ENCODE data around the gene PKNOX1. TPM values are rescaled to one million over a fixed set of nuclear protein-coding genes. Genes with fewer than 3 reads are reported as not detected.
"Not testable (repeated sequence)": the region's sequence is repeated elsewhere in the genome, so short reads cannot be mapped to it uniquely, and the experiment has no call there.

PKNOX1 gene
- total and polyA plus RNA-seq, 2 of the 13 experiments (the other 11 are each of a cell fraction or from before 2014, with no cell fraction given), result 7.9 to 16.2 TPM

- 91% methylated on average over 4 of the region's 5 CpGs for WGBS (ENCODE audit: low lambda C conversion rate)
- ATAC-seq (no peak), FAIRE-seq (no peak), DNase-seq (ENCODE audit: low spot score) (no peak)
- Histone ChIP-seq H3K4me1 (ENCODE audit: insufficient read depth, low read length) (no peaks in the 10 kb centered on the region), H3K27me3 (ENCODE audit: control insufficient read depth in 1 of 2, insufficient read depth in 2 of 2, low read length in 2 of 2) (no peaks in the 10 kb centered on the region), H3K4me3 (replicated peaks in 1 of 3; ENCODE audit: insufficient read depth in 1 of 3, low read depth in 2 of 3, low read length in 3 of 3) (no peak overlapping the region), H3K4me2 (ENCODE audit: low read depth, low read length) (no peak overlapping the region), H3K9ac (ENCODE audit: insufficient read depth, low read depth, low read length) (no peak overlapping the region), H2AFZ (ENCODE audit: low read length) (no peak overlapping the region), H3K27ac (ENCODE audit: extremely low read length, insufficient read depth, low read length) (no peak overlapping the region), H3K79me2 (ENCODE audit: insufficient read depth, low read length) (no peaks in the 10 kb centered on the region), H3K9me3 (ENCODE audit: low read length) (no peaks in the 10 kb centered on the region), H3K36me3 (replicated peaks in 1 of 2; ENCODE audit: control insufficient read depth in 1 of 2, insufficient read depth in 2 of 2, low read length in 2 of 2) (peaks cover 1 to 13% of the 10 kb centered on the region in 2 experiments; a peak in 3 of 5 replicates), H4K20me1 (ENCODE audit: insufficient read depth, low read length) (no peaks in the 10 kb centered on the region)
- BruUV-seq (replicated peaks), result no TSS peak
- intact Hi-C loops (cut with micrococcal nuclease; ENCODE audit: unreplicated experiment), result no loop called here
- in situ Hi-C loops (cut with HindIII; ENCODE audit: extremely low pct_ligation_motif_present, low pct_unique_long_range_greater_than_20kb), result no loop called here
- CTCF ChIA-PET (ENCODE audit: low intra/inter-chr PET ratio, low total read pairs), result no interaction called here
- POLR2A ChIA-PET, result no interaction called here
- TF ChIP-seq ZNF414 (CRISPR knock-in tag; IDR thresholded peaks at IDR 0.05), result no peak
- TF ChIP-seq SP140L (CRISPR knock-in tag; IDR thresholded peaks at IDR 0.05; ENCODE audit: borderline replicate concordance), result no peak
- TF ChIP-seq ZNF609 (CRISPR knock-in tag; IDR thresholded peaks at IDR 0.05; ENCODE audit: borderline replicate concordance), result no peak
- no peak for TF ChIP-seq MBNL3 (CRISPR knock-in tag; conservative IDR thresholded peaks at IDR 0.05)
- TF ChIP-seq SUZ12 (IDR thresholded peaks at IDR 0.05; ENCODE audit: low read depth, low read length), result no peak
- TF ChIP-seq ZNF598 (CRISPR knock-in tag; IDR thresholded peaks at IDR 0.05; ENCODE audit: borderline replicate concordance), result no peak
- TF ChIP-seq MBD4 (IDR thresholded peaks at IDR 0.05; ENCODE audit: borderline replicate concordance, low read length), result no peak
- no peak for TF ChIP-seq MZF1 (CRISPR knock-in tag; IDR thresholded peaks at IDR 0.05; ENCODE audit: borderline replicate concordance)
Observed at GRCh38 chr21:43034826-43035225, 60.5 kb downstream of the PKNOX1 start.

GRCh38 chr21:43036889-43037288 is 62.5 kb downstream of the PKNOX1 start:
- H2AFZ ChIP-seq (ENCODE audit: low read length); BruUV-seq (replicated peaks); CTCF ChIA-PET (ENCODE audit: low intra/inter-chr PET ratio, low total read pairs); H3K9ac ChIP-seq (ENCODE audit: insufficient read depth, low read depth, low read length); H3K4me2 ChIP-seq (ENCODE audit: low read depth, low read length); H3K4me1 ChIP-seq (ENCODE audit: insufficient read depth, low read length); FAIRE-seq; H3K36me3 ChIP-seq (replicated peaks in 1 of 2; ENCODE audit: control insufficient read depth in 1 of 2, insufficient read depth in 2 of 2, low read length in 2 of 2); H3K27ac ChIP-seq (ENCODE audit: extremely low read length, insufficient read depth, low read length); ATAC-seq; DNase-seq (ENCODE audit: low spot score); H3K4me3 ChIP-seq (replicated peaks in 1 of 3; ENCODE audit: insufficient read depth in 1 of 3, low read depth in 2 of 3, low read length in 3 of 3); in situ Hi-C loops (cut with HindIII; ENCODE audit: extremely low pct_ligation_motif_present, low pct_unique_long_range_greater_than_20kb); H3K9me3 ChIP-seq (ENCODE audit: low read length); H3K27me3 ChIP-seq (ENCODE audit: control insufficient read depth in 1 of 2, insufficient read depth in 2 of 2, low read length in 2 of 2); H3K79me2 ChIP-seq (ENCODE audit: insufficient read depth, low read length); POLR2A ChIA-PET; intact Hi-C loops (cut with micrococcal nuclease; ENCODE audit: unreplicated experiment); H4K20me1 ChIP-seq (ENCODE audit: insufficient read depth, low read length): not testable (repeated sequence)
- 94% methylated on average over 11 of the region's 17 CpGs for WGBS (ENCODE audit: low lambda C conversion rate)
